GM12878 (cell line): ENCODE measurements around the gene GSTM2. TPM values are rescaled to one million over a fixed set of nuclear protein-coding genes. Genes with fewer than 3 reads are reported as not detected.
A peak's percentile ranks its signal among the peaks of the same experiment; 100 is the strongest.

Experiments
- ATAC-seq: fragments of 200-7000 bp; cut with Tn5 transposase; 3 replicates; pipeline ENCODE4 v1.9.1; 2020; ENCODE audit warnings: mild to moderate bottlenecking, moderate library complexity
- BruUV-seq: library from RNA; stranded (reverse); fragments of 400-500 nt; replicated peaks from 2 replicates; lab custom pipeline; 2021; lab: Mats Ljungman, UMichigan
- CTCF ChIA-PET: fragments of 300-600 bp; sonication (Branson Sonifier 250); formaldehyde crosslinking; extraction: SDS; loops from one replicate; lab custom pipeline; 2021; ENCODE audit warnings: inconsistent platforms; lab: Yijun Ruan, JAX
- POLR2A ChIA-PET: fragments of 350-600 bp; formaldehyde crosslinking; extraction: SDS; loops from one replicate; lab custom pipeline; 2021; ENCODE audit warnings: inconsistent platforms; lab: Charles Lee
- RAD21 ChIA-PET: fragments of 300-600 bp; sonication (Branson Sonifier 250); formaldehyde crosslinking; loops from one replicate; lab custom pipeline; 2023; ENCODE audit warnings: antibody characterized with exemption; ENCODE audit not compliant: unreplicated experiment; lab: Charles Lee
- SMC1A ChIA-PET: fragments of 300-600 bp; sonication (Branson Sonifier 250); formaldehyde crosslinking; loops from one replicate; lab custom pipeline; 2023; ENCODE audit not compliant: unreplicated experiment, uncharacterized antibody; lab: Charles Lee
- DNase-seq: peaks from one replicate; pipeline ENCODE4 v3.0.0-alpha.2; 2011; ENCODE audit warnings: low read depth, low spot score
- FAIRE-seq: peaks from 3 replicates; lab custom pipeline; 2011; peaks lifted over from hg19 to GRCh38; lab: Jason Lieb, UNC
- H2AFZ ChIP-seq: 2 replicates; pipeline ENCODE4 v1.6.0; 2011; ENCODE audit warnings: low read depth, low read length, control low read depth; ENCODE audit not compliant: control insufficient read depth
- H3K27ac ChIP-seq: 2 replicates; pipeline ENCODE4 v1.5.1; 2011; ENCODE audit warnings: control low read depth; ENCODE audit not compliant: control insufficient read depth, insufficient read depth
- H3K27me3 ChIP-seq, 2 experiments: replicated peaks in 1 of 2; 2 replicates each; pipeline versions ENCODE4 v1.6.0 to v1.6.1; 2011; ENCODE audit warnings: low read length in 1 of 2; ENCODE audit not compliant: control insufficient read depth in 2 of 2, insufficient read depth in 2 of 2
- H3K36me3 ChIP-seq, 2 experiments: 2 replicates each; pipeline ENCODE4 v1.5.1; 2011; ENCODE audit warnings: low read length in 1 of 2; ENCODE audit not compliant: control insufficient read depth in 2 of 2, insufficient read depth in 2 of 2
- H3K4me1 ChIP-seq: 2 replicates; pipeline ENCODE4 v1.6.1; 2011; ENCODE audit warnings: mild to moderate bottlenecking, low read length, moderate library complexity, mixed read lengths; ENCODE audit not compliant: control insufficient read depth, insufficient read depth
- H3K4me2 ChIP-seq: 2 replicates; pipeline ENCODE4 v1.6.0; 2011; ENCODE audit warnings: control low read depth; ENCODE audit not compliant: control insufficient read depth, insufficient read depth
- H3K4me3 ChIP-seq: fragments of 200-600 bp; sonication (generic); 2 replicates; pipeline ENCODE4 v1.5.1; 2016
- H3K79me2 ChIP-seq: 2 replicates; pipeline ENCODE4 v1.6.0; 2011; ENCODE audit warnings: low read length; ENCODE audit not compliant: control insufficient read depth, insufficient read depth
- H3K9ac ChIP-seq: 2 replicates; pipeline ENCODE4 v1.8.0; 2011; ENCODE audit warnings: low read length, control low read depth, mixed read lengths; ENCODE audit not compliant: control insufficient read depth, insufficient read depth
- H3K9me3 ChIP-seq: replicated peaks from 3 replicates; pipeline ENCODE4 v1.5.1; 2011; ENCODE audit warnings: mild to moderate bottlenecking, low read length; ENCODE audit not compliant: control insufficient read depth, insufficient read depth
- H4K20me1 ChIP-seq: 2 replicates; pipeline ENCODE4 v1.6.0; 2011; ENCODE audit not compliant: control insufficient read depth, insufficient read depth
- BHLHE40 ChIP-seq, 2 experiments: fragments of 450-650 bp in 1 of 2; IDR thresholded peaks; 2 replicates each; pipeline ENCODE4 v1.6.1; 2011 to 2017; ENCODE audit warnings: low read depth in 2 of 2, borderline replicate concordance in 1 of 2, improper control_type of control experiment in 1 of 2, low read length in 1 of 2, mild to moderate bottlenecking in 1 of 2
- CTCF ChIP-seq, 3 experiments: IDR thresholded peaks in 2 of 3; conservative IDR thresholded peaks in 1 of 3; 2 replicates each; pipeline ENCODE4 v1.5.1; 2011; ENCODE audit warnings: low read depth in 3 of 3, low read length in 3 of 3, mild to moderate bottlenecking in 3 of 3, control low read depth in 2 of 3, moderate library complexity in 2 of 3, inconsistent platforms in 1 of 3, mixed read lengths in 1 of 3; ENCODE audit not compliant: control insufficient read depth in 2 of 3, insufficient read depth in 1 of 3; ENCODE audit errors: extremely low read depth in 1 of 3
- EGR1 ChIP-seq, 2 experiments: IDR thresholded peaks; 1 replicate in 1 of 2; 2 replicates in 1 of 2; pipeline ENCODE4 v1.6.1; 2011 to 2012; ENCODE audit warnings: low read depth in 2 of 2, low read length in 2 of 2, borderline replicate concordance in 1 of 2, mild to moderate bottlenecking in 1 of 2, moderate library complexity in 1 of 2
- EZH2 ChIP-seq: IDR thresholded peaks from 2 replicates; pipeline ENCODE4 v1.6.1; 2012; ENCODE audit warnings: low read depth, mild to moderate bottlenecking, control low read depth, inconsistent platforms, low read length, borderline replicate concordance; ENCODE audit not compliant: control insufficient read depth
- NFYB ChIP-seq: IDR thresholded peaks from 2 replicates; pipeline ENCODE4 v1.6.1; 2011; ENCODE audit warnings: low read depth, mild to moderate bottlenecking, low read length, improper control_type of control experiment, moderate library complexity; ENCODE audit not compliant: insufficient read depth
- TCF3 ChIP-seq: IDR thresholded peaks from 2 replicates; pipeline ENCODE4 v1.6.1; 2012; ENCODE audit warnings: low read depth, mild to moderate bottlenecking, low read length, borderline replicate concordance; ENCODE audit not compliant: insufficient read depth
- USF2 ChIP-seq: IDR thresholded peaks from 2 replicates; pipeline ENCODE4 v1.6.1; 2011; ENCODE audit warnings: low read depth, low read length, improper control_type of control experiment, borderline replicate concordance
- WGBS: methylation state at CpG from one replicate; pipeline ENCODE4 v1.1.6; 2016; ENCODE audit warnings: low lambda C conversion rate; ENCODE audit not compliant: insufficient replicate concordance, insufficient coverage; ENCODE audit errors: missing lambda C conversion rate; 5-methylcytosine and 5-hydroxymethylcytosine counted together
- in situ Hi-C: fragments of 300-500 bp; cut with MboI; formaldehyde crosslinking; loops from 9 replicates; pipeline ENCODE4 v1.14.3; 2018; ENCODE audit warnings: mixed read lengths
- intact Hi-C: fragments of 100-400 bp; cut with micrococcal nuclease; formaldehyde crosslinking; loops from one replicate; pipeline ENCODE4 v1.14.2; 2022; ENCODE audit not compliant: unreplicated experiment
- polyA plus RNA-seq, 11 experiments: library from polyadenylated mRNA; depleted of rRNA in 4 of 11; unstranded in 6 of 11; stranded (reverse) in 5 of 11; fragments of >200 nt; fragmentation: Nextera tagmentation in 4 of 11; fragmentation: Illumina TruSeq in 1 of 11; extraction: Ambion mirVana in 4 of 11; extraction: Trizol in 1 of 11; gene quantifications; 1 replicate in 1 of 11; 2 replicates in 10 of 11; pipeline versions ENCODE4 v1.2.1 to v1.2.3, GENCODE V29; 2011 to 2016; ENCODE audit warnings: inconsistent platforms in 2 of 11, missing spikeins in 2 of 11, low read depth in 1 of 11
- total RNA-seq, 4 experiments: library from RNA; depleted of rRNA in 3 of 4; stranded (reverse); fragments of >200 nt in 3 of 4; fragmentation: Illumina TruSeq in 1 of 4; extraction: Trizol in 1 of 4; gene quantifications; 2 replicates each; pipeline versions ENCODE4 v1.2.1 to v1.2.3, GENCODE V29; 2013 to 2021

The GSTM2 gene
- total and polyA plus RNA-seq, 10 of the 15 experiments (the other 5 are each of a cell fraction or from before 2014, with no cell fraction given): 8.3 to 32.3 (median 20.2) TPM

GRCh38 chr1:109636201-109636952 is 31.5 kb upstream of the GSTM2 start:
- no peak for TF ChIP-seq CTCF (IDR thresholded peaks at IDR 0.05 in 2 of 3, conservative IDR thresholded peaks at IDR 0.05 in 1 of 3; ENCODE audit: control insufficient read depth in 2 of 3, extremely low read depth in 1 of 3, insufficient read depth in 1 of 3, low read depth in 3 of 3, low read length in 3 of 3)
- 0 out of 2 replicates have a peak, but pooled peaks have one; percentile 27 for TF ChIP-seq NFYB
- TF ChIP-seq EGR1 (IDR thresholded peaks at IDR 0.05; ENCODE audit: borderline replicate concordance in 1 of 2, low read depth in 2 of 2, low read length in 2 of 2): no peak
- no peak for TF ChIP-seq BHLHE40 (IDR thresholded peaks at IDR 0.05; ENCODE audit: borderline replicate concordance in 1 of 2, low read depth in 2 of 2, low read length in 1 of 2)
- no peak for TF ChIP-seq EZH2
- TF ChIP-seq USF2: no peak
- no peak for TF ChIP-seq TCF3
- peaks cover 14% of the 10 kb centered on the region for H3K4me1 ChIP-seq
- ATAC-seq: no peak
- no peaks in the 10 kb centered on the region for H3K79me2 ChIP-seq
- RAD21 ChIA-PET: interaction anchor here (0.8 to 7.3 kb wide), 6 partner anchors 19 to 348 kb away, joined by 3 to 106 read pairs (median 5); partner anchors contain the start of genes AHCYL1, GSTM1 and GSTM4
- no peak overlapping the region for H3K27ac ChIP-seq
- POLR2A ChIA-PET: interaction anchor here (1.3 to 1.9 kb wide), 4 partner anchors 12 to 90 kb away, joined by 3 to 8 read pairs (median 5); partner anchors contain the start of gene GNAI3
- H3K9me3 ChIP-seq: no peaks in the 10 kb centered on the region
- in situ Hi-C loops: no loop called here
- H3K4me3 ChIP-seq: no peak overlapping the region
- no peak overlapping the region for H3K9ac ChIP-seq
- no peak for FAIRE-seq
- CTCF ChIA-PET: interaction anchor here (0.5 to 10.7 kb wide), 13 partner anchors 11 to 374 kb away, joined by 3 to 299 read pairs (median 4); partner anchors contain the start of genes AHCYL1 and GSTM4
- no TSS peak for BruUV-seq
- no peak for DNase-seq
- intact Hi-C loops: no loop called here
- H2AFZ ChIP-seq: no peak overlapping the region
- H3K27me3 ChIP-seq: no peaks in the 10 kb centered on the region
- H3K4me2 ChIP-seq: no peak overlapping the region
- 92% methylated on average over 9 of the region's 9 CpGs for WGBS
- H3K36me3 ChIP-seq: peaks cover 1 to 4% of the 10 kb centered on the region in 2 experiments; a peak in 3 of 4 replicates
- no peaks in the 10 kb centered on the region for H4K20me1 ChIP-seq
- SMC1A ChIA-PET: interaction anchor here (0.8 to 9.1 kb wide), 11 partner anchors 13 to 349 kb away, joined by 3 to 117 read pairs (median 3); partner anchors contain the start of genes AHCYL1 and GNAI3
